Measurements from ENCODE around the gene SNCB.
"Not testable (repeated sequence)": the region's sequence is repeated elsewhere in the genome, so short reads cannot be mapped to it uniquely, and the experiment has no call there.

SNCB gene

GRCh38 chr5:176599749-176600430, 30.4 kb downstream of the SNCB start:
- DNase-seq (ENCODE audit: low read depth in 3 of 3) = not testable (repeated sequence)

- DNase-seq (ENCODE audit: low read depth in 3 of 3) = no peak
Measured at GRCh38 chr5:176597417-176598389, 32.6 kb downstream of the SNCB start.

- DNase-seq (ENCODE audit: low read depth in 3 of 3) = peak; percentile 26 to 50 (median 34)
Measured at GRCh38 chr5:176596689-176597416, 33.5 kb downstream of the SNCB start.

GRCh38 chr5:176596069-176596644, 34.2 kb downstream of the SNCB start:
- no peak for DNase-seq (ENCODE audit: low read depth in 3 of 3)

GRCh38 chr5:176595386-176595943, 34.9 kb downstream of the SNCB start:
- no peak for DNase-seq (ENCODE audit: low read depth in 3 of 3)

GRCh38 chr5:176594554-176594953, 35.8 kb downstream of the SNCB start:
- no peak for DNase-seq (ENCODE audit: low read depth in 3 of 3)

- DNase-seq (ENCODE audit: low read depth in 3 of 3) = no peak
Measured at GRCh38 chr5:176593273-176593869, 37.0 kb downstream of the SNCB start.

- no peak for DNase-seq (ENCODE audit: low read depth in 3 of 3)
Measured at GRCh38 chr5:176592573-176592972, 37.8 kb downstream of the SNCB start.

GRCh38 chr5:176591667-176592066, 38.7 kb downstream of the SNCB start:
- not testable (repeated sequence) for DNase-seq (ENCODE audit: low read depth in 3 of 3)

- DNase-seq (ENCODE audit: low read depth in 3 of 3) = no peak
Measured at GRCh38 chr5:176590035-176590717, 40.2 kb downstream of the SNCB start.

GRCh38 chr5:176589039-176589769, 41.1 kb downstream of the SNCB start:
- no peak for DNase-seq (ENCODE audit: low read depth in 3 of 3)

- no peak for DNase-seq (ENCODE audit: low read depth in 3 of 3)
Measured at GRCh38 chr5:176588297-176588696, 42.0 kb downstream of the SNCB start.

- DNase-seq (ENCODE audit: low read depth in 3 of 3) = no peak
Measured at GRCh38 chr5:176587398-176587797, 42.9 kb downstream of the SNCB start.

- DNase-seq (ENCODE audit: low read depth in 3 of 3) = no peak
Measured at GRCh38 chr5:176583076-176583475, 47.3 kb downstream of the SNCB start.

- DNase-seq (ENCODE audit: low read depth in 3 of 3) = no peak
Measured at GRCh38 chr5:176581361-176581760, 49.0 kb downstream of the SNCB start.

GRCh38 chr5:176579323-176579722, 51.0 kb downstream of the SNCB start:
- no peak for DNase-seq (ENCODE audit: low read depth in 3 of 3)

GRCh38 chr5:176578391-176578808, 51.9 kb downstream of the SNCB start:
- DNase-seq (ENCODE audit: low read depth in 3 of 3) = no peak

- no peak for DNase-seq (ENCODE audit: low read depth in 3 of 3)
Measured at GRCh38 chr5:176577312-176578176, 52.8 kb downstream of the SNCB start.
